Endodermal cell (in vitro differentiated cells): ENCODE data around the gene ABR. TPM values are rescaled to one million over a fixed set of nuclear protein-coding genes. Genes with fewer than 3 reads are reported as not detected.

Experiments used
- DNase-seq: peaks from one replicate; pipeline ENCODE4 v3.0.0-alpha.2; 2017
- H3K27ac ChIP-seq: 2 replicates; pipeline ENCODE4 v1.5.1; 2013; ENCODE audit warnings: mild to moderate bottlenecking, low read depth, low read length, moderate library complexity
- H3K27me3 ChIP-seq: 2 replicates; pipeline ENCODE4 v1.6.1; 2013; ENCODE audit warnings: mild to moderate bottlenecking, low read length, moderate library complexity; ENCODE audit not compliant: insufficient read depth, control insufficient read depth, poor library complexity, severe bottlenecking
- H3K36me3 ChIP-seq: 2 replicates; pipeline ENCODE4 v1.7.0; 2013; ENCODE audit warnings: mild to moderate bottlenecking, low read length, moderate library complexity; ENCODE audit not compliant: control insufficient read depth, insufficient read depth
- H3K4me1 ChIP-seq: one replicate; pipeline ENCODE4 v1.7.0; 2013; ENCODE audit warnings: low read length; ENCODE audit not compliant: control insufficient read depth, insufficient read depth
- H3K4me3 ChIP-seq: 2 replicates; pipeline ENCODE4 v1.5.1; 2013; ENCODE audit warnings: mild to moderate bottlenecking, low read length, moderate library complexity
- H3K9ac ChIP-seq: 2 replicates; pipeline ENCODE4 v1.6.1; 2013; ENCODE audit warnings: mild to moderate bottlenecking, low read length, moderate library complexity; ENCODE audit not compliant: poor library complexity, severe bottlenecking; ENCODE audit errors: extremely low read depth
- H3K9me3 ChIP-seq: 2 replicates; pipeline ENCODE4 v1.6.1; 2013; ENCODE audit warnings: mild to moderate bottlenecking, low read length, moderate library complexity; ENCODE audit not compliant: control insufficient read depth
- H3K27ac Mint-ChIP-seq: 2 replicates; pipeline ENCODE4 v1.8.0; 2020; ENCODE audit warnings: mixed read lengths
- H3K27me3 Mint-ChIP-seq: 2 replicates; pipeline ENCODE4 v1.8.0; 2021; ENCODE audit warnings: mild to moderate bottlenecking, mixed read lengths; ENCODE audit not compliant: insufficient read depth
- H3K36me3 Mint-ChIP-seq: 2 replicates; pipeline ENCODE4 v1.8.0; 2020; ENCODE audit warnings: low read depth, mixed read lengths
- H3K4me1 Mint-ChIP-seq: 2 replicates; pipeline ENCODE4 v1.8.0; 2020; ENCODE audit warnings: mixed read lengths
- H3K4me3 Mint-ChIP-seq: 2 replicates; pipeline ENCODE4 v1.8.0; 2020; ENCODE audit warnings: mild to moderate bottlenecking, moderate library complexity, mixed read lengths
- H3K9me3 Mint-ChIP-seq: 2 replicates; pipeline ENCODE4 v1.8.0; 2020; ENCODE audit warnings: mild to moderate bottlenecking, mixed read lengths
- WGBS, 2 experiments: methylation state at CpG; one replicate each; pipeline versions ENCODE4 v1.1.5 to v1.1.7; 2013; ENCODE audit warnings: missing lambda C conversion rate in 2 of 2, mixed read lengths in 1 of 2; ENCODE audit not compliant: insufficient coverage in 1 of 2, insufficient read length in 1 of 2; 5-methylcytosine and 5-hydroxymethylcytosine counted together
- total RNA-seq, 2 donors: library from RNA; stranded (reverse); fragmentation: NEBNext Ultra II Directional in 1 of 2; extraction: Animal tissue kit (Norgen Biotek cat#: 25700) in 1 of 2; gene quantifications; 2 replicates in 1 of 2; 3 replicates in 1 of 2; pipeline ENCODE4 v1.2.1, GENCODE V29; 2021
- TF ChIP-seq, protein P1 (sequence below): fragments of 200-600 bp; sonication (generic); conservative IDR thresholded peaks from 2 replicates; pipeline ENCODE4 v1.5.0; 2021; ENCODE audit warnings: antibody characterized with exemption, mild to moderate bottlenecking

The ABR gene
- total RNA-seq, 2 donors from 2014 or later: 51.1 to 58.7 TPM

DNA sequence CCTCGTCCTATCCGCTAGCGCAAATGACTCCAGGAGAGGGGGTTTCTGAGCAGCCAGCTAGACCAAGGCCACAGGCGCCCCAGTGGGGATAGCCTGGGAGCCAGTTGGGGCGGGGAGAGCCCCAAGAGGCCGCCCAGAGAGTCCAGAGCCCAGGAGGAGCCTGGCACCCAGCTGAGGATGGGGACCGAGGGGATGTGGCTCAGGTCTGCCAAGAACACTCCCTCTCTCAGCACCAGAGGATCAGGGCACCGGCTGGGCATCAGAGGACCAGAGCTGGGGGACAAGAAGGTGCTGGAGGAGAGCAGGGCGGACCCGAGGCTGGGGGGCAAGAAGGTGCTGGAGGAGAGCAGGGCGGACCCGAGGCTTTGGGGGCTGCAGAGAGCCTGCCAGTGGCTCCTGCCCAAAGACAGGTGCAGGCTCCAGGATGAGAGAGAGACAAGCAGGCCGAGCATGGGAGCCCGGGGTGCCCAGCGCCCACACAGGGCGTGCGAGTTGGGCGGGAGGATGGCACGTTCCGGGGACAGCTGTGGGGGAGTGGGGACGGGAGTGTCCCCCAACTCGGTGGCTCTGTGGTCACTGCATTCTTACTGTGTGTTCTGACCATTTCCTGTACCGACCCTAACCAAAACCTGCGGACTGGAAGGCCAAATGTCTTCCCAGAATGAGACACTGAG lies 143.5 kb downstream of the ABR start:
- TF ChIP-seq, protein P1, sequence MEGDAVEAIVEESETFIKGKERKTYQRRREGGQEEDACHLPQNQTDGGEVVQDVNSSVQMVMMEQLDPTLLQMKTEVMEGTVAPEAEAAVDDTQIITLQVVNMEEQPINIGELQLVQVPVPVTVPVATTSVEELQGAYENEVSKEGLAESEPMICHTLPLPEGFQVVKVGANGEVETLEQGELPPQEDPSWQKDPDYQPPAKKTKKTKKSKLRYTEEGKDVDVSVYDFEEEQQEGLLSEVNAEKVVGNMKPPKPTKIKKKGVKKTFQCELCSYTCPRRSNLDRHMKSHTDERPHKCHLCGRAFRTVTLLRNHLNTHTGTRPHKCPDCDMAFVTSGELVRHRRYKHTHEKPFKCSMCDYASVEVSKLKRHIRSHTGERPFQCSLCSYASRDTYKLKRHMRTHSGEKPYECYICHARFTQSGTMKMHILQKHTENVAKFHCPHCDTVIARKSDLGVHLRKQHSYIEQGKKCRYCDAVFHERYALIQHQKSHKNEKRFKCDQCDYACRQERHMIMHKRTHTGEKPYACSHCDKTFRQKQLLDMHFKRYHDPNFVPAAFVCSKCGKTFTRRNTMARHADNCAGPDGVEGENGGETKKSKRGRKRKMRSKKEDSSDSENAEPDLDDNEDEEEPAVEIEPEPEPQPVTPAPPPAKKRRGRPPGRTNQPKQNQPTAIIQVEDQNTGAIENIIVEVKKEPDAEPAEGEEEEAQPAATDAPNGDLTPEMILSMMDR: no peak
- WGBS, 2 experiments: 91 to 94% methylated on average over 14 to 24 of the region's 24 CpGs
- Mint-ChIP-seq H3K9me3 (no peaks in the 10 kb centered on the region), H3K27me3 (peaks cover 9% of the 10 kb centered on the region), H3K4me3 (no peak overlapping the region), H3K36me3 (no peaks in the 10 kb centered on the region), H3K4me1 (no peaks in the 10 kb centered on the region), H3K27ac (no peak overlapping the region)
- peak; percentile 43 for DNase-seq
- peaks cover 14% of the 10 kb centered on the region for H3K27me3 ChIP-seq
- no peak overlapping the region for H3K9ac ChIP-seq
- no peak overlapping the region for H3K27ac ChIP-seq
- no peak overlapping the region for H3K4me3 ChIP-seq
- H3K36me3 ChIP-seq: no peaks in the 10 kb centered on the region
- H3K4me1 ChIP-seq: no peaks in the 10 kb centered on the region
- H3K9me3 ChIP-seq: no peaks in the 10 kb centered on the region

DNA sequence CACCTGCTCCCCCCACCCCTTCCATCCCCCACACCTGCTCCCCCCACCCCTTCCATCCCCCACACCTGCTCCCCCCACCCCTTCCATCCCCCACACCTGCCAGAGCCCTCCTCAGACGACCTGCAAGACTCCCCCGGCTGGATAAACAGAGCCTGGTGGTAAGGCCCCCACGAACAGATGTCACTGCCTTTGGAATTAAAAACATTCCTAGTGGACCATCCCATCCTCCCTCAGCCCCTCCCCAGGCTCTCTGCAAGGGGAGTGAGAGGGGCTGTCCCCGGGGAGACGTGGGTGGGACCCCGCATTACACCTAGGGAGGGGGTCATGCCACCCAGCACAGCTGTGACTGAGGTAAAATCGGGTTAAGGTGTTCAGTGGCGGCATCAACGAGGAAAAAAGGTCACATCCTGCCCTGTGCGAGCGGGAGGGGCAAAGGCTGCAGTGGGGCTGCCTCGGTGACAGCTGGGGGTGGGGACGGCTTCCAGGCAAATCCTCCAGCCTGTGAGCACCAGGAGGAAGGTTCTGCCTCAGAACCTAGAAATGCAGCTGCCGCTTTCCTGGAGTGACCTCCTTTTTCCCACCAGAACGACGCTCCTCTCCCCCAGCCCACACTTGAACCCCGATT lies 144.1 kb downstream of the ABR start:
- TF ChIP-seq, protein P1: no peak
- no peaks in the 10 kb centered on the region for H3K36me3 ChIP-seq
- H3K9me3 ChIP-seq: no peaks in the 10 kb centered on the region
- Mint-ChIP-seq H3K4me3 (no peak overlapping the region), H3K9me3 (no peaks in the 10 kb centered on the region), H3K27ac (no peak overlapping the region), H3K4me1 (no peaks in the 10 kb centered on the region), H3K36me3 (no peaks in the 10 kb centered on the region), H3K27me3 (peaks cover 14% of the 10 kb centered on the region)
- H3K9ac ChIP-seq: no peak overlapping the region
- no peaks in the 10 kb centered on the region for H3K4me1 ChIP-seq
- peaks cover 19% of the 10 kb centered on the region for H3K27me3 ChIP-seq
- no peak for DNase-seq
- 59 to 64% methylated on average over 12 to 17 of the region's 17 CpGs for WGBS, 2 experiments
- H3K4me3 ChIP-seq: no peak overlapping the region
- H3K27ac ChIP-seq: peak overlapping the region; percentile 36

GRCh38 chr17:1034652-1035210 lies 145.1 kb downstream of the ABR start:
- no peak for DNase-seq
- Histone ChIP-seq H3K9me3 (no peaks in the 10 kb centered on the region), H3K27ac (no peak overlapping the region), H3K9ac (no peak overlapping the region), H3K4me3 (no peak overlapping the region), H3K27me3 (peaks cover 24% of the 10 kb centered on the region), H3K36me3 (no peaks in the 10 kb centered on the region), H3K4me1 (no peaks in the 10 kb centered on the region)
- no peaks in the 10 kb centered on the region for H3K4me1 Mint-ChIP-seq
- H3K4me3 Mint-ChIP-seq: no peak overlapping the region
- no peak overlapping the region for H3K27ac Mint-ChIP-seq
- WGBS, 2 experiments: 85 to 90% methylated on average over 14 to 20 of the region's 20 CpGs
- TF ChIP-seq, protein P1: no peak
- peaks cover 15% of the 10 kb centered on the region for H3K27me3 Mint-ChIP-seq
- no peaks in the 10 kb centered on the region for H3K9me3 Mint-ChIP-seq
- H3K36me3 Mint-ChIP-seq: no peaks in the 10 kb centered on the region
